Neural progenitor cell (in vitro differentiated cells): Measurements from ENCODE around the gene STK33. TPM values are rescaled to one million over a fixed set of nuclear protein-coding genes. Genes with fewer than 3 reads are reported as not detected.

Source experiments
- DNase-seq: peaks from one replicate; pipeline ENCODE4 v3.0.0-alpha.2; 2016; ENCODE audit warnings: low spot score
- H2AFZ ChIP-seq: fragments of 200-600 bp; sonication (generic); replicated peaks from 2 replicates; pipeline ENCODE4 v1.6.1; 2016; ENCODE audit warnings: antibody characterized with exemption
- H3F3A ChIP-seq: fragments of 200-600 bp; sonication (generic); 2 replicates; pipeline ENCODE4 v1.6.1; 2016; ENCODE audit warnings: antibody characterized with exemption, low read depth
- H3K27ac ChIP-seq: fragments of 200-600 bp; sonication (generic); 2 replicates; pipeline ENCODE4 v1.5.1; 2016; ENCODE audit warnings: mild to moderate bottlenecking
- H3K27me3 ChIP-seq: fragments of 200-600 bp; sonication (generic); 2 replicates; pipeline ENCODE4 v1.6.1; 2016; ENCODE audit warnings: mild to moderate bottlenecking, moderate library complexity
- H3K36me3 ChIP-seq: fragments of 200-600 bp; sonication (generic); 2 replicates; pipeline ENCODE4 v1.5.1; 2016
- H3K4me1 ChIP-seq: fragments of 200-600 bp; sonication (generic); 2 replicates; pipeline ENCODE4 v1.6.1; 2016; ENCODE audit warnings: mixed run types
- H3K4me2 ChIP-seq: fragments of 200-600 bp; sonication (generic); 2 replicates; pipeline ENCODE4 v1.6.1; 2016
- H3K4me3 ChIP-seq: fragments of 200-600 bp; sonication (generic); 2 replicates; pipeline ENCODE4 v1.5.1; 2016
- H3K79me2 ChIP-seq: fragments of 200-600 bp; sonication (generic); 2 replicates; pipeline ENCODE4 v1.6.1; 2016; ENCODE audit warnings: low read depth
- H3K9ac ChIP-seq: fragments of 200-600 bp; sonication (generic); 2 replicates; pipeline ENCODE4 v1.6.1; 2016
- H3K9me3 ChIP-seq: fragments of 200-600 bp; sonication (generic); 2 replicates; pipeline ENCODE4 v1.5.1; 2016; ENCODE audit warnings: low read depth
- H4K20me1 ChIP-seq: fragments of 200-600 bp; sonication (generic); 2 replicates; pipeline ENCODE4 v1.6.1; 2016; ENCODE audit warnings: low read depth
- H3K27ac Mint-ChIP-seq: 3 replicates; pipeline ENCODE4 v1.8.0; 2021; ENCODE audit warnings: mixed read lengths
- H3K27me3 Mint-ChIP-seq: 2 replicates; pipeline ENCODE4 v1.8.0; 2022; ENCODE audit warnings: low read depth, mild to moderate bottlenecking, inconsistent platforms, moderate library complexity, mixed read lengths; ENCODE audit not compliant: insufficient read depth
- H3K36me3 Mint-ChIP-seq: 3 replicates; pipeline ENCODE4 v1.8.0; 2021; ENCODE audit warnings: mixed read lengths
- H3K4me1 Mint-ChIP-seq: 3 replicates; pipeline ENCODE4 v1.8.0; 2021; ENCODE audit warnings: mixed read lengths
- H3K4me3 Mint-ChIP-seq: 3 replicates; pipeline ENCODE4 v1.8.0; 2021; ENCODE audit warnings: mild to moderate bottlenecking, moderate library complexity, mixed read lengths
- H3K9me3 Mint-ChIP-seq: 3 replicates; pipeline ENCODE4 v1.8.0; 2020; ENCODE audit warnings: mixed read lengths
- EZH2 ChIP-seq: fragments of 200-600 bp; sonication (generic); IDR thresholded peaks from 2 replicates; pipeline ENCODE4 v1.6.1; 2017; ENCODE audit warnings: antibody characterized with exemption, mild to moderate bottlenecking, moderate library complexity
- EZH2phosphoT487 ChIP-seq: fragments of 200-600 bp; sonication (generic); IDR thresholded peaks from 2 replicates; pipeline ENCODE4 v1.6.1; 2017; ENCODE audit warnings: antibody characterized with exemption
- total RNA-seq: library from RNA; depleted of rRNA; stranded (reverse); fragments of >200 nt; gene quantifications from 2 replicates; pipeline ENCODE4 v1.2.3, GENCODE V29; 2015; ENCODE audit warnings: low replicate concordance
- TF ChIP-seq, protein P1 (sequence below): fragments of 200-600 bp; sonication (generic); IDR thresholded peaks from 2 replicates; pipeline ENCODE4 v1.5.1; 2017; ENCODE audit warnings: antibody characterized with exemption, mild to moderate bottlenecking

STK33 gene
- total RNA-seq, 1 donor from 2014 or later = 56.5 TPM

DNA sequence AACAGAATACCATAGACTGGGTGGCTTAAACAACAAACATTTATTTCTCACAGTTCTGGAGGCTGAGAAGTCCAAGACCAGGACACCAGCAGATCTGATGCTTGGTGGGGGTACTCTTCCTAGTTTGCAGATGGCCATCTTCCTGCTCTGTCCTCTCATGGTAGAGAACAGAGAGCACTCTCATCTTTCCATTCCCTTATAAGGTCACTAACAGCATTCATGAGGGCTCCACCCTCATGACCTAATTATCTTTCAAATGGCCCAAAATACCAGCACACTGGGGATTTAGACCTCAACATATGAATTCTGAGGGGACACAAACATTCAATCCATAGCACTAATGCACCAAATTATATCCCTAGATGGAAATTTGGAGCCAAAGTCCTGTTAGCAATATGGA lies 6.1 kb downstream of the STK33 start:
- Histone ChIP-seq H3K27ac (no peak overlapping the region), H3K4me2 (no peak overlapping the region), H3K9ac (no peak overlapping the region), H3F3A (peaks cover 6% of the 10 kb centered on the region), H3K4me1 (peaks cover 10% of the 10 kb centered on the region), H2AFZ (no peak overlapping the region), H3K36me3 (no peaks in the 10 kb centered on the region), H3K9me3 (no peaks in the 10 kb centered on the region), H3K79me2 (peaks cover 86% of the 10 kb centered on the region), H3K27me3 (no peaks in the 10 kb centered on the region), H4K20me1 (no peaks in the 10 kb centered on the region), H3K4me3 (no peak overlapping the region)
- no peak overlapping the region for H3K27ac Mint-ChIP-seq
- peaks cover 2% of the 10 kb centered on the region for H3K9me3 Mint-ChIP-seq
- TF ChIP-seq EZH2 = no peak
- TF ChIP-seq, protein P1, sequence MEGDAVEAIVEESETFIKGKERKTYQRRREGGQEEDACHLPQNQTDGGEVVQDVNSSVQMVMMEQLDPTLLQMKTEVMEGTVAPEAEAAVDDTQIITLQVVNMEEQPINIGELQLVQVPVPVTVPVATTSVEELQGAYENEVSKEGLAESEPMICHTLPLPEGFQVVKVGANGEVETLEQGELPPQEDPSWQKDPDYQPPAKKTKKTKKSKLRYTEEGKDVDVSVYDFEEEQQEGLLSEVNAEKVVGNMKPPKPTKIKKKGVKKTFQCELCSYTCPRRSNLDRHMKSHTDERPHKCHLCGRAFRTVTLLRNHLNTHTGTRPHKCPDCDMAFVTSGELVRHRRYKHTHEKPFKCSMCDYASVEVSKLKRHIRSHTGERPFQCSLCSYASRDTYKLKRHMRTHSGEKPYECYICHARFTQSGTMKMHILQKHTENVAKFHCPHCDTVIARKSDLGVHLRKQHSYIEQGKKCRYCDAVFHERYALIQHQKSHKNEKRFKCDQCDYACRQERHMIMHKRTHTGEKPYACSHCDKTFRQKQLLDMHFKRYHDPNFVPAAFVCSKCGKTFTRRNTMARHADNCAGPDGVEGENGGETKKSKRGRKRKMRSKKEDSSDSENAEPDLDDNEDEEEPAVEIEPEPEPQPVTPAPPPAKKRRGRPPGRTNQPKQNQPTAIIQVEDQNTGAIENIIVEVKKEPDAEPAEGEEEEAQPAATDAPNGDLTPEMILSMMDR = no peak
- TF ChIP-seq EZH2phosphoT487 = no peak
- peaks cover 13% of the 10 kb centered on the region for H3K36me3 Mint-ChIP-seq
- DNase-seq = no peak
- peaks cover 16% of the 10 kb centered on the region for H3K4me1 Mint-ChIP-seq
- H3K27me3 Mint-ChIP-seq = no peaks in the 10 kb centered on the region
- H3K4me3 Mint-ChIP-seq = no peak overlapping the region

DNA sequence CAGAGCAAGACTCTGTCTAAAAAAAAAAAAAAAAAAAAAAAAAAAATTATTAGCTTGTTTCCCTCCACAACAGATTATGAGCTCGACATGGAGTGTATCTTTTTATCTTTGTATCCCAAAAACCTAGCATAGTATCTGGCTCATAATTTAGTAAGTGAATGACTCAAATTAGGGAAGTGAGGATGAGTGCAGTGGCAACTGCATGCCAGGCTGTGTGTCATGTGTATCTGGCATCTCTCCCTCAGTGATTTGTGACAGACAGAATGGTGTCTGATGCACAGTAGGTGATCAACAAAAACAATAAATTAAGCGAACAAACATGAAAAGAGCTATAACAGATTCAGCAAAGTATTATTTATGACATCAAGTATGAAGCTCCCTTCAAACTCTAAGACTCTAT lies 7.2 kb downstream of the STK33 start:
- H3K36me3 ChIP-seq = no peaks in the 10 kb centered on the region
- no peaks in the 10 kb centered on the region for H3K27me3 Mint-ChIP-seq
- no peaks in the 10 kb centered on the region for H3K9me3 ChIP-seq
- H4K20me1 ChIP-seq = no peaks in the 10 kb centered on the region
- no peaks in the 10 kb centered on the region for H3K27me3 ChIP-seq
- no peak overlapping the region for H3K9ac ChIP-seq
- H3K4me1 Mint-ChIP-seq = peaks cover 8% of the 10 kb centered on the region
- TF ChIP-seq, protein P1 = no peak
- TF ChIP-seq EZH2phosphoT487 = no peak
- TF ChIP-seq EZH2 = no peak
- H3K9me3 Mint-ChIP-seq = peaks cover 4% of the 10 kb centered on the region
- peaks cover 10% of the 10 kb centered on the region for H3K4me1 ChIP-seq
- peaks cover 77% of the 10 kb centered on the region for H3K79me2 ChIP-seq
- H3K36me3 Mint-ChIP-seq = peaks cover 13% of the 10 kb centered on the region
- H2AFZ ChIP-seq = no peak overlapping the region
- H3K27ac ChIP-seq = no peak overlapping the region
- no peak for DNase-seq
- no peak overlapping the region for H3K4me3 Mint-ChIP-seq
- H3K27ac Mint-ChIP-seq = no peak overlapping the region
- H3K4me2 ChIP-seq = no peak overlapping the region
- H3F3A ChIP-seq = peaks cover 6% of the 10 kb centered on the region
- no peak overlapping the region for H3K4me3 ChIP-seq

DNA sequence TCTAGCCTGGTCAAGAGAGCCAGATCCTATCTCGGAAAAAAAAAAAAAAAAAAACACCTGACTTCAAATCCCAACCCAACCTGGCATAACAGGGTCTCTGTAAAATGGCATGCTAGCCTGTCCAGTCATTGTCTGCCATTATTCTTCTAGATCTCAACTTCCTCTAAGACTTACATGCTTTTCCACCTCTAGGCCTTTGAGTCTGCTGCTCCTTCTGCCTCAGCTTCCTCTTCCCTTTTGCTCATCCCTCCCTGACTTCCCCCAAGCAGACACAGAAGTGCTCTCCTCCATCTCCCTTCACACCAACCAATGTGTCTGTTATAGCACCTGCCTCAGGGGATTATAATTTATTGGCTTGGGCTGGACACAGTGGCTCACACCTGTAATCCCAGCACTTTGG lies 7.8 kb downstream of the STK33 start:
- Histone ChIP-seq H3K9me3 (no peaks in the 10 kb centered on the region), H2AFZ (no peak overlapping the region), H3K9ac (no peak overlapping the region), H3K27ac (no peak overlapping the region), H3K79me2 (peaks cover 79% of the 10 kb centered on the region), H3K4me2 (no peak overlapping the region), H3F3A (peaks cover 6% of the 10 kb centered on the region), H3K36me3 (no peaks in the 10 kb centered on the region), H3K4me1 (peaks cover 10% of the 10 kb centered on the region), H3K4me3 (no peak overlapping the region), H3K27me3 (no peaks in the 10 kb centered on the region), H4K20me1 (no peaks in the 10 kb centered on the region)
- Mint-ChIP-seq H3K4me1 (peaks cover 6% of the 10 kb centered on the region), H3K27ac (no peak overlapping the region), H3K9me3 (peaks cover 4% of the 10 kb centered on the region), H3K27me3 (no peaks in the 10 kb centered on the region), H3K36me3 (peaks cover 13% of the 10 kb centered on the region), H3K4me3 (no peak overlapping the region)
- TF ChIP-seq, protein P1 = no peak
- TF ChIP-seq EZH2 (no peak), EZH2phosphoT487 (no peak)
- DNase-seq = no peak
